Astrocyte (in vitro differentiated cells and primary cell): Measurements from ENCODE around the gene IARS2. TPM values are rescaled to one million over a fixed set of nuclear protein-coding genes. Genes with fewer than 3 reads are reported as not detected.
"Not testable (repeated sequence)": the region's sequence is repeated elsewhere in the genome, so short reads cannot be mapped to it uniquely, and the experiment has no call there.

Source experiments
- DNase-seq: peaks from one replicate; pipeline ENCODE4 v3.0.0-alpha.2; 2010; ENCODE audit warnings: low read depth
- FAIRE-seq: peaks from 2 replicates; lab custom pipeline; 2011; peaks lifted over from hg19 to GRCh38; lab: Jason Lieb, UNC
- H2AFZ ChIP-seq: 2 replicates; pipeline ENCODE4 v1.6.0; 2012; ENCODE audit warnings: low read depth, low read length, inconsistent platforms
- H3K27ac ChIP-seq: 2 replicates; pipeline ENCODE4 v1.5.1; 2011; ENCODE audit warnings: low read depth, low read length, inconsistent platforms
- H3K27me3 ChIP-seq: 2 replicates; pipeline ENCODE4 v1.6.0; 2011; ENCODE audit warnings: low read length, inconsistent platforms; ENCODE audit not compliant: insufficient read depth
- H3K36me3 ChIP-seq: 2 replicates; pipeline ENCODE4 v1.5.1; 2011; ENCODE audit warnings: low read length, inconsistent platforms; ENCODE audit not compliant: insufficient read depth
- H3K4me1 ChIP-seq: 2 replicates; pipeline ENCODE4 v1.5.1; 2011; ENCODE audit warnings: low read length, inconsistent platforms; ENCODE audit not compliant: insufficient read depth
- H3K4me2 ChIP-seq: 2 replicates; pipeline ENCODE4 v1.6.0; 2012; ENCODE audit warnings: low read length, inconsistent platforms
- H3K4me3 ChIP-seq: 2 replicates; pipeline ENCODE4 v1.5.1; 2011; ENCODE audit warnings: low read depth, mild to moderate bottlenecking, low read length, inconsistent platforms; ENCODE audit not compliant: insufficient read depth
- H3K79me2 ChIP-seq: 2 replicates; pipeline ENCODE4 v1.6.0; 2012; ENCODE audit warnings: mild to moderate bottlenecking, low read length, inconsistent platforms; ENCODE audit not compliant: insufficient read depth
- H3K9ac ChIP-seq: 2 replicates; pipeline ENCODE4 v1.6.0; 2012; ENCODE audit warnings: mild to moderate bottlenecking, low read length, inconsistent platforms
- H3K9me3 ChIP-seq: 2 replicates; pipeline ENCODE4 v1.5.1; 2012; ENCODE audit warnings: low read depth, mild to moderate bottlenecking, low read length, inconsistent platforms; ENCODE audit not compliant: insufficient read depth
- H4K20me1 ChIP-seq: 2 replicates; pipeline ENCODE4 v1.6.0; 2012; ENCODE audit warnings: low read length, inconsistent platforms; ENCODE audit not compliant: insufficient read depth
- H3K27ac Mint-ChIP-seq: one replicate; pipeline ENCODE4 v1.8.0; 2021; ENCODE audit warnings: mild to moderate bottlenecking, mixed read lengths; ENCODE audit not compliant: unreplicated experiment
- H3K27me3 Mint-ChIP-seq: one replicate; pipeline ENCODE4 v1.8.0; 2021; ENCODE audit warnings: low read depth, mixed read lengths; ENCODE audit not compliant: unreplicated experiment
- H3K36me3 Mint-ChIP-seq: one replicate; pipeline ENCODE4 v1.8.0; 2021; ENCODE audit warnings: low read depth, mixed read lengths; ENCODE audit not compliant: unreplicated experiment
- H3K4me1 Mint-ChIP-seq: one replicate; pipeline ENCODE4 v1.8.0; 2021; ENCODE audit warnings: low read depth, mixed read lengths; ENCODE audit not compliant: unreplicated experiment
- H3K4me3 Mint-ChIP-seq: one replicate; pipeline ENCODE4 v1.8.0; 2021; ENCODE audit warnings: mild to moderate bottlenecking, moderate library complexity, mixed read lengths; ENCODE audit not compliant: unreplicated experiment
- H3K9me3 Mint-ChIP-seq: one replicate; pipeline ENCODE4 v1.8.0; 2021; ENCODE audit warnings: mild to moderate bottlenecking, mixed read lengths; ENCODE audit not compliant: unreplicated experiment
- CTCF ChIP-seq: IDR thresholded peaks from 2 replicates; pipeline ENCODE4 v1.5.1; 2011; ENCODE audit warnings: low read depth, mild to moderate bottlenecking, inconsistent platforms, low read length, moderate library complexity; ENCODE audit not compliant: insufficient read depth
- EZH2 ChIP-seq: IDR thresholded peaks from 2 replicates; pipeline ENCODE4 v1.6.1; 2012; ENCODE audit warnings: mild to moderate bottlenecking, low read length, inconsistent platforms; ENCODE audit not compliant: insufficient read depth
- total RNA-seq: library from RNA; stranded (reverse); gene quantifications from 2 replicates; pipeline ENCODE4 v1.2.1, GENCODE V29; 2021

The IARS2 gene
- total RNA-seq, 1 donor from 2014 or later: 55.1 TPM

- Histone ChIP-seq H2AFZ (no peak overlapping the region), H3K4me1 (no peaks in the 10 kb centered on the region), H3K36me3 (peaks cover 35% of the 10 kb centered on the region), H3K4me2 (no peak overlapping the region), H3K27me3 (no peaks in the 10 kb centered on the region), H3K9me3 (no peaks in the 10 kb centered on the region), H3K79me2 (no peaks in the 10 kb centered on the region), H3K4me3 (no peak overlapping the region), H3K9ac (no peak overlapping the region), H4K20me1 (peaks cover 3% of the 10 kb centered on the region), H3K27ac (no peak overlapping the region)
- FAIRE-seq (no peak), DNase-seq (no peak)
- Mint-ChIP-seq H3K27me3 (no peaks in the 10 kb centered on the region), H3K27ac (no peak overlapping the region), H3K9me3 (no peaks in the 10 kb centered on the region), H3K36me3 (peaks cover 2% of the 10 kb centered on the region), H3K4me3 (no peak overlapping the region), H3K4me1 (no peaks in the 10 kb centered on the region)
- TF ChIP-seq CTCF (no peak), EZH2 (no peak)
Measured at GRCh38 chr1:220164517-220164916, 70.6 kb downstream of the IARS2 start.

GRCh38 chr1:220166853-220167252, 72.9 kb downstream of the IARS2 start:
- Histone ChIP-seq H3K36me3 (peaks cover 43% of the 10 kb centered on the region), H3K4me2 (no peak overlapping the region), H3K27ac (no peak overlapping the region), H2AFZ (no peak overlapping the region), H3K9ac (no peak overlapping the region), H4K20me1 (peaks cover 3% of the 10 kb centered on the region), H3K79me2 (no peaks in the 10 kb centered on the region), H3K4me1 (no peaks in the 10 kb centered on the region), H3K4me3 (no peak overlapping the region), H3K27me3 (no peaks in the 10 kb centered on the region), H3K9me3 (no peaks in the 10 kb centered on the region)
- Mint-ChIP-seq H3K36me3 (peaks cover 12% of the 10 kb centered on the region), H3K9me3 (no peaks in the 10 kb centered on the region), H3K4me3 (no peak overlapping the region), H3K4me1 (no peaks in the 10 kb centered on the region), H3K27me3 (no peaks in the 10 kb centered on the region), H3K27ac (no peak overlapping the region)
- TF ChIP-seq EZH2 (no peak), CTCF (no peak)
- FAIRE-seq (no peak), DNase-seq (no peak)

GRCh38 chr1:220169887-220170286, 76.0 kb downstream of the IARS2 start:
- not testable (repeated sequence) for H3K79me2 ChIP-seq, H3K4me2 ChIP-seq, H3K27me3 ChIP-seq, H3K9me3 Mint-ChIP-seq, H3K9ac ChIP-seq, H3K27ac Mint-ChIP-seq, H4K20me1 ChIP-seq, H3K4me1 ChIP-seq, FAIRE-seq, DNase-seq, H2AFZ ChIP-seq, H3K27me3 Mint-ChIP-seq, H3K27ac ChIP-seq, H3K4me3 Mint-ChIP-seq, H3K4me1 Mint-ChIP-seq, H3K9me3 ChIP-seq, H3K4me3 ChIP-seq
- peaks cover 54% of the 10 kb centered on the region for H3K36me3 ChIP-seq
- H3K36me3 Mint-ChIP-seq: peaks cover 18% of the 10 kb centered on the region
